Endothelial cell of umbilical vein (primary cell): Measurements from ENCODE around the gene UBL7.

Source experiments
- EZH2 ChIP-seq: IDR thresholded peaks from 2 replicates; pipeline ENCODE4 v1.6.1; 2012; ENCODE audit warnings: borderline replicate concordance, low read depth, mild to moderate bottlenecking, moderate library complexity, low read length, inconsistent platforms; ENCODE audit not compliant: severe bottlenecking
- FOS ChIP-seq: IDR thresholded peaks from 2 replicates; pipeline ENCODE4 v1.6.1; 2011; ENCODE audit warnings: mild to moderate bottlenecking, low read length, moderate library complexity, borderline replicate concordance; ENCODE audit not compliant: insufficient read depth
- MYC ChIP-seq: IDR thresholded peaks from one replicate; pipeline ENCODE4 v1.6.1; 2011; ENCODE audit warnings: mild to moderate bottlenecking, low read depth, low read length
- POLR2A ChIP-seq: IDR thresholded peaks from 2 replicates; pipeline ENCODE4 v1.6.1; 2012; ENCODE audit warnings: low read depth, mild to moderate bottlenecking, control low read depth, low read length
- POLR2AphosphoS5 ChIP-seq: IDR thresholded peaks from 2 replicates; pipeline ENCODE4 v1.6.1; 2012; ENCODE audit warnings: low read depth, mild to moderate bottlenecking, control low read depth, low read length, moderate library complexity; ENCODE audit not compliant: insufficient read depth
- TF ChIP-seq, protein P1 (sequence below), 2 donors: IDR thresholded peaks; 1 replicate in 1 of 2; 2 replicates in 1 of 2; pipeline ENCODE4 v1.5.1; 2011; ENCODE audit warnings: low read length in 2 of 2, mild to moderate bottlenecking in 2 of 2, moderate library complexity in 2 of 2, control low read depth in 1 of 2, inconsistent platforms in 1 of 2, low read depth in 1 of 2; ENCODE audit not compliant: insufficient read depth in 1 of 2; ENCODE audit errors: extremely low read depth in 1 of 2

DNA sequence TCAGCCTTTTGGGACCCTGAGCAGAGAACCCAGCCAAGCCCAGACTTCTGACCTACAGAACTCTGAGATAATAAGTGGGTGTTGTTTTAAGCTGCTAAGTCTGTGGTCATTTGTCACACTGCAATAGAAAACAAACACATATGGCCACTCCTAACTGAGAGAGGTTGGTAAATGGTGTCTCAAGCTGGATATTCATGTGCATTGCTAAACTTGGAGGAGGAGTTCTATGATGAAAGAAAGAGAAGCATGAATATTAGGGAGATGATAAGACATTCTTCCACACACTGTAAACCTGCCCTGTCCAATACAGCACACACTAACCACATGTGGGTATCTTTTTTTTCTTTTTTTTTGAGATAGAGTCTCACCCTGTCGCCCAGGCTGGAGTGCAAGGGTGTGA is 27.8 kb upstream of the UBL7 start:
- TF ChIP-seq, protein P1, sequence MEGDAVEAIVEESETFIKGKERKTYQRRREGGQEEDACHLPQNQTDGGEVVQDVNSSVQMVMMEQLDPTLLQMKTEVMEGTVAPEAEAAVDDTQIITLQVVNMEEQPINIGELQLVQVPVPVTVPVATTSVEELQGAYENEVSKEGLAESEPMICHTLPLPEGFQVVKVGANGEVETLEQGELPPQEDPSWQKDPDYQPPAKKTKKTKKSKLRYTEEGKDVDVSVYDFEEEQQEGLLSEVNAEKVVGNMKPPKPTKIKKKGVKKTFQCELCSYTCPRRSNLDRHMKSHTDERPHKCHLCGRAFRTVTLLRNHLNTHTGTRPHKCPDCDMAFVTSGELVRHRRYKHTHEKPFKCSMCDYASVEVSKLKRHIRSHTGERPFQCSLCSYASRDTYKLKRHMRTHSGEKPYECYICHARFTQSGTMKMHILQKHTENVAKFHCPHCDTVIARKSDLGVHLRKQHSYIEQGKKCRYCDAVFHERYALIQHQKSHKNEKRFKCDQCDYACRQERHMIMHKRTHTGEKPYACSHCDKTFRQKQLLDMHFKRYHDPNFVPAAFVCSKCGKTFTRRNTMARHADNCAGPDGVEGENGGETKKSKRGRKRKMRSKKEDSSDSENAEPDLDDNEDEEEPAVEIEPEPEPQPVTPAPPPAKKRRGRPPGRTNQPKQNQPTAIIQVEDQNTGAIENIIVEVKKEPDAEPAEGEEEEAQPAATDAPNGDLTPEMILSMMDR (IDR thresholded peaks at IDR 0.05; ENCODE audit: extremely low read depth in 1 of 2, insufficient read depth in 1 of 2, low read depth in 1 of 2, low read length in 2 of 2), result no peak
- no peak for TF ChIP-seq POLR2A
- no peak for TF ChIP-seq EZH2
- TF ChIP-seq MYC, result no peak
- TF ChIP-seq FOS, result no peak
- TF ChIP-seq POLR2AphosphoS5, result no peak
